Calu3 (cell line): ENCODE measurements around the gene PRDM10. TPM values are rescaled to one million over a fixed set of nuclear protein-coding genes. Genes with fewer than 3 reads are reported as not detected.

Experiments
- BruUV-seq: library from RNA; stranded (reverse); fragments of 400-500 nt; replicated peaks from 2 replicates; lab custom pipeline; 2021; lab: Mats Ljungman, UMichigan
- CTCF ChIA-PET: fragments of 300-600 bp; sonication (Branson Sonifier 250); formaldehyde crosslinking; loops from one replicate; lab custom pipeline; 2022; ENCODE audit warnings: antibody characterized with exemption; lab: Charles Lee
- DNase-seq: peaks from one replicate; pipeline ENCODE4 v3.0.0; 2022
- H3K27ac Mint-ChIP-seq: one replicate; pipeline ENCODE4 v1.8.0; 2022; ENCODE audit warnings: mixed read lengths; ENCODE audit not compliant: unreplicated experiment
- H3K27me3 Mint-ChIP-seq: one replicate; pipeline ENCODE4 v1.8.0; 2022; ENCODE audit warnings: mixed read lengths; ENCODE audit not compliant: unreplicated experiment
- H3K36me3 Mint-ChIP-seq: one replicate; pipeline ENCODE4 v1.8.0; 2022; ENCODE audit warnings: mild to moderate bottlenecking, moderate library complexity, mixed read lengths; ENCODE audit not compliant: insufficient read depth, unreplicated experiment
- H3K4me1 Mint-ChIP-seq: one replicate; pipeline ENCODE4 v1.8.0; 2022; ENCODE audit warnings: mild to moderate bottlenecking, low read depth, mixed read lengths; ENCODE audit not compliant: unreplicated experiment
- H3K4me3 Mint-ChIP-seq: one replicate; pipeline ENCODE4 v1.8.0; 2022; ENCODE audit warnings: mild to moderate bottlenecking, low read depth, moderate library complexity, mixed read lengths; ENCODE audit not compliant: unreplicated experiment
- H3K9me3 Mint-ChIP-seq: one replicate; pipeline ENCODE4 v1.8.0; 2022; ENCODE audit warnings: low read depth, mixed read lengths; ENCODE audit not compliant: unreplicated experiment
- intact Hi-C: fragments of 100-400 bp; cut with micrococcal nuclease; formaldehyde crosslinking; loops from one replicate; pipeline ENCODE4 v1.10.0; 2022; ENCODE audit not compliant: unreplicated experiment
- total RNA-seq: library from RNA; stranded (reverse); gene quantifications from 2 replicates; pipeline ENCODE4 v1.2.3, GENCODE V29; 2022
- TF ChIP-seq, protein P1 (sequence below): fragments of 200-600 bp; IDR thresholded peaks from one replicate; pipeline ENCODE4 v1.8.0; 2022; ENCODE audit warnings: antibody characterized with exemption; ENCODE audit not compliant: unreplicated experiment

Gene PRDM10
- total RNA-seq, 1 experiment from 2014 or later = 8.1 TPM

DNA sequence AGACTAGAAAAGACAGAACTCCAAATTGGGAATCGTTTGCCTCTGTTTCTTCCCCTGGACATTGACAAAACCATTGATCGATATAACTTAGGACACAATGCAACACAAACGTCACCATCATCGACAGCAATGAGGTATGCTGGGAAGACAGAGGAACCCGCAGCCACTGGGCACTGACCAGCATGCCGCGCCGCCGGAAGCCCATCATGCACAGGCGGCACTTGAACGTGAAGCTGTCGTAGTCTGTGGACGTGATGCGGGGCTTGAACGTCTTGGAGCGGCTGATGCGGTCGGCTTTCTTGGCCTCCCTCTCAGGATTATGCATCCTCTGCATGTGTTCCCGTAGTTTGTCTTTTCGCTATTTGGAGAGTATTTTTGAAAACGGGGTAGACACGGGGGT lies 84.3 kb downstream of the PRDM10 start:
- DNase-seq = no peak
- no TSS peak for BruUV-seq
- Mint-ChIP-seq H3K9me3 (no peaks in the 10 kb centered on the region), H3K36me3 (no peaks in the 10 kb centered on the region), H3K4me1 (peaks cover 4% of the 10 kb centered on the region), H3K4me3 (no peak overlapping the region), H3K27me3 (no peaks in the 10 kb centered on the region), H3K27ac (no peak overlapping the region)
- TF ChIP-seq, protein P1, sequence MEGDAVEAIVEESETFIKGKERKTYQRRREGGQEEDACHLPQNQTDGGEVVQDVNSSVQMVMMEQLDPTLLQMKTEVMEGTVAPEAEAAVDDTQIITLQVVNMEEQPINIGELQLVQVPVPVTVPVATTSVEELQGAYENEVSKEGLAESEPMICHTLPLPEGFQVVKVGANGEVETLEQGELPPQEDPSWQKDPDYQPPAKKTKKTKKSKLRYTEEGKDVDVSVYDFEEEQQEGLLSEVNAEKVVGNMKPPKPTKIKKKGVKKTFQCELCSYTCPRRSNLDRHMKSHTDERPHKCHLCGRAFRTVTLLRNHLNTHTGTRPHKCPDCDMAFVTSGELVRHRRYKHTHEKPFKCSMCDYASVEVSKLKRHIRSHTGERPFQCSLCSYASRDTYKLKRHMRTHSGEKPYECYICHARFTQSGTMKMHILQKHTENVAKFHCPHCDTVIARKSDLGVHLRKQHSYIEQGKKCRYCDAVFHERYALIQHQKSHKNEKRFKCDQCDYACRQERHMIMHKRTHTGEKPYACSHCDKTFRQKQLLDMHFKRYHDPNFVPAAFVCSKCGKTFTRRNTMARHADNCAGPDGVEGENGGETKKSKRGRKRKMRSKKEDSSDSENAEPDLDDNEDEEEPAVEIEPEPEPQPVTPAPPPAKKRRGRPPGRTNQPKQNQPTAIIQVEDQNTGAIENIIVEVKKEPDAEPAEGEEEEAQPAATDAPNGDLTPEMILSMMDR = no peak
- intact Hi-C loops = no loop called here
- CTCF ChIA-PET = no interaction called here

DNA sequence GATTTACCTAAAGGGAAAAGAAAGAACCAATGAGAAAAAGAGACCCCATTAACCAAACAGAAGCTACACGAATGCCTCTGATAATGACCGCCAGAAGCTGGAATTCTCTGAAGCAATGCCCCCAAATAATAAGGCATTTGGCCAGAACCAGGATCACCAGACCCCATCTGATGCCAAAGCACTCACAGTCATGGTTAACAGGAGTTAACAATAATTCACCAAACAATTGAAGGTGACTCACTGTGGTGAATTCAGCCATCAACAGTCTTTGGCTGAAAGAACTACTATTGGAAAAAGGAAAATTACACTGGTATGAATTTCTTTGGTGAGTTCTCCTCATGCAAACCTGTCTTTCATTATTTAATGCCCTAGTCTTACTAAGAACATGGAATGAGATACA lies 85.4 kb downstream of the PRDM10 start:
- no peak for DNase-seq
- BruUV-seq = no TSS peak
- Mint-ChIP-seq H3K9me3 (no peaks in the 10 kb centered on the region), H3K27me3 (no peaks in the 10 kb centered on the region), H3K36me3 (no peaks in the 10 kb centered on the region), H3K27ac (no peak overlapping the region), H3K4me3 (no peak overlapping the region), H3K4me1 (no peaks in the 10 kb centered on the region)
- CTCF ChIA-PET = no interaction called here
- TF ChIP-seq, protein P1 = no peak
- intact Hi-C loops = no loop called here

DNA sequence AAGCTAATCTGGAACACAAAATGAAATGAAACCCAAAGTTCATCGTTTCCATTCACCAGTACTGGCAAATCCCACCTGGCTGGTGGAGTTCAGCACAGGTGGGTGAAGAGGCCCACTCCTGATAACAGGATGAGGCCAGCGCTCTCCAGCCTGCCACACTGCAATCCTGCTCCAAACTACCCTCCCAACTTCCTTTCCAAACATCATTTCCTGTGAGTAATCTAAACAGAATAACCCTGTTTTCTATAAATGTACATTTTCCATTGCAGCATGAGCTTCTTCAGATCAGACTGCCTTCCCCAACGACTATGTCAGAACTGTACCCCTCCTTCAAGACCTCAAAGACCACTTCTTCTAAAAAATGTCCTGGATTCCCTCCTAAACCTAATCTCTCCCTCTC lies 91.3 kb downstream of the PRDM10 start:
- CTCF ChIA-PET = no interaction called here
- Mint-ChIP-seq H3K27ac (no peak overlapping the region), H3K4me1 (no peaks in the 10 kb centered on the region), H3K36me3 (no peaks in the 10 kb centered on the region), H3K4me3 (no peak overlapping the region), H3K27me3 (no peaks in the 10 kb centered on the region), H3K9me3 (no peaks in the 10 kb centered on the region)
- no TSS peak for BruUV-seq
- TF ChIP-seq, protein P1 = no peak
- intact Hi-C loops = no loop called here
- no peak for DNase-seq

DNA sequence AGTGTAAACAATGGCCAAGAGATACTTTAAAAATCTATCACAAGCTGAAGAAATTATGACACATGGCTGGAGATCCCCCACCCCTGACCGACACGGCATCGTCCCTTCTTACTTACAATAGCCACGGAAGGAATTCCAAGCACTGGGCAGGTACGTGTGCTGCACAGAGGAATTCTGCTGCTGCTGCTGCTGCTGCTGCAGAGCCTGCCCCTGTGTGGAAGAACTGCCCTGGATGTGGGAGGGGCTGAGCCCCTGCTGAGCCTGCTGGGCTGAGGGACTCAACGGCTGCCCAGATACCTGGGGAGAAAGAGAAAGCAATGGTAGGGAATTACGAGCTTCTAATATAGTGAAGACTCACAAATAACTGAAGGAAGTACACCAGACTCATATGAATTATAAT lies 92.3 kb downstream of the PRDM10 start:
- H3K27ac Mint-ChIP-seq = no peak overlapping the region
- no peak for DNase-seq

More for the DNA sequence above, 92.3 kb downstream of the PRDM10 start:
- intact Hi-C loops = no loop called here
- no peaks in the 10 kb centered on the region for H3K36me3 Mint-ChIP-seq
- no peaks in the 10 kb centered on the region for H3K4me1 Mint-ChIP-seq
- CTCF ChIA-PET = no interaction called here
- H3K27me3 Mint-ChIP-seq = no peaks in the 10 kb centered on the region
- no peak overlapping the region for H3K4me3 Mint-ChIP-seq
- H3K9me3 Mint-ChIP-seq = no peaks in the 10 kb centered on the region
- no TSS peak for BruUV-seq
- TF ChIP-seq, protein P1 = no peak
